Measurements from ENCODE around the gene UST. TPM values are rescaled to one million over a fixed set of nuclear protein-coding genes. Genes with fewer than 3 reads are reported as not detected.
A peak's percentile ranks its signal among the peaks of the same experiment; 100 is the strongest.
"Not testable (repeated sequence)": the region's sequence is repeated elsewhere in the genome, so short reads cannot be mapped to it uniquely, and the experiment has no call there.

Gene UST
- polyA plus RNA-seq, 10 donors: 7.4 to 17.9 (median 9.5) TPM

DNA sequence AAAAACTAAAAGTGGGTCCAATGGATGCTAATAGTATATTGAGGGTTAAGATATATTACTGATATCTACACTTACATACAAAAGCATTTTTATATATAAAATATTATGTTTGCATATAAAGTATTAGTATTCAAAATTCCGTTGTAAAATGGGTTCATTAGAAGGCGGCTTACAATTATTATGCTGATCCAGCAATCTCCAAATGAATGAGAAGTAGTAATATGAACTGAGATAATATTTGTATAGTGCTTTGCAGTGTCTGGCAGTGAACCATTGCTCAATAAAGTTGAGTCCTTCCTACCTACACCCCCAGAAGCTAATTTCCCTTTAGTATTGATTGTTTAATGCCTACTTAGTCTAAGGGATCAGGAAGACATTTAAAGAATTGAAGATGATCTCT lies 146.2 kb downstream of the UST start:
- no peak for DNase-seq

DNA sequence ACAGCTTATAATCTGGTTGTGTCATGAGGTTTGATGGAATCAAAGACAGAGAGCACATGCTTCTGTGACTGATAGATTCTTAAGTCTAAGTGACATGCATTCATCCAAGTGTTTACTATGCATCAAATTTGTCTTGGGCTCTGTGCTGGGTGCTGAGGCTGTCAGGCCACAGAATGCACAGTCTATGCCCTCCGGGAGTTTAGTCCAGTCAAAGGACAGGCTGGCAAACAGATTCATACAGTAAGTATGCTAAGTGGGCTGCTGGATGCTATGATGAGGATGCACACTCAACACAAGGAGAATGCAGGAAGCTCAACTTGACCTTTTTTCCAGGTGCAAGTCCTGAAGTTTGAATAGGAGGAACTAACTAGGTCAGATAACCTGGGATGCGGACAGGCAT lies 146.7 kb downstream of the UST start:
- DNase-seq: no peak

DNA sequence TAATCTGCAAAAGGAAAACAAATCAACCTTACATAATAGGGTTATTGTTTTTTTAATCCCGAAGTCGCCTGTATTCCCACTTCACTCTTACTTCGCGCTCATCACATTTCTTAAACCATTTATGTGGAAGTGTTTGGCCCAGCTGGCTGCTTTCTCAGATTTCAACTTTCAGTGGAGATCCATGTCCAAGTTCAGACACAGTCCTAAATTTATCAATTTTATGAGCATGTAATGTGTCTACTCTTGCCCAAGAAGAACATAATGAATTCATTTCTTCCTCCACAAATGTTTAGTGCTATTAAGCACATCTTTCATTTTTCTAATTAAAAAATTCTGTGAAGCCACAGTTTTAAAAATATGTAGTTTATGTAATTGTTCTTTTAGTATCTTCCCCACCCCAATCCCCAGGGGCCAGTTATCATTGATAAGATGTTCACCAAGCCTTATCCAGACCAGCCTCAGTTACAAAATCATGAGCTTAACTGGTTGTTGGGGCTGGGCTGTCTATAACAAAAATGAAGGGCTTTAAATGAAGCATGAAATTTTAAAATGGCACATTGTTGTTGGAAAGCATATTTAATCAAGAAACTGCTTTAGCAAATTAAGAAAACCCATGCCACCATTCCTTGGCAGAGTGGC lies 151.7 kb downstream of the UST start:
- peak in 2 of 3 donors; percentile 51 to 74 for DNase-seq

DNA sequence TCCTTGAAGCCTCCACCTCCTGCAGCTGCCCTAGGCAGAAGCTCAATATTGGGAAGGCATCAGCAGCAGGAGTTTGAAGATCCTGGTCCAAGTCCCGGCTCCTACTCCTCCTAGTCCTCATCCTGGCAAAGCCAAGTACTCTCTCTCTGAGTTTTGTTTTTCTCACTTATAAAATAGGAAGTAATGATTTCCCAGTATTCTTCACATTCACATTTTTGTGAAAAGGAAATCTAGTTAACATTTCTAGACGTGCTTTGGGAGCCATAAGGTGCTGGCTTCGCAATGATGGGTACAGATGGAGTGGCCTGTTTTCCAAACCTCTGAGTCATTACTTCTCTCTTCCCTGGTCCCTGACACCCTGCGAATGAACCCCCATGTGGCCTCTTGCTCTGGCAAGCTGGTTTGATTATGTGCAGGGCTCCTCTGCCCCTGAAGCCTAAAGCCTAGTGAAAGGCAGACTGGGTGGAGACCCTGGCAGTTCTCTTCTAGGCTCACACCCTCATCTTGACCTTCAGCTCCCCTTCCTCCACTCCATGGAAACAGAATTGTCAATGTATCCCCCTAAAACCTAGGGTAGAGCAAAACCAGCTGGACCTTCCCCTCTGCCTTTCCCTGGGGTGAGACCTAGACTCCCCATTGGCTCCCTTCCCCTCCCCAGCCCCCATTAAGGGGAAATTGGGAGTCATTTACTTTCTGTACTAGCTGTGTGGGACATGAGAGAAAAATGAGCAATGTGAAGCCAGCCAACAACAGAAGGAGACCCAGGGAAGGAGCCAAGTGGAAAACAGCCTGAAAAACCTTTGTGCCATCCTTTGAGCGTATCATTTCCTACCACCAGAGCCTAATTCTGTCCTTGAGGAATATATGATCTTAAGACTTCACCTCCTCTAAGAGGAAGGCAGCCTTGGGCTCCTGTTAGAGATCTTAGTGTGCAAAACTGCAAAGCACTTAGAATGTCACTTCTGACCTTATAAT lies 158.4 kb downstream of the UST start:
- no peak for DNase-seq

DNA sequence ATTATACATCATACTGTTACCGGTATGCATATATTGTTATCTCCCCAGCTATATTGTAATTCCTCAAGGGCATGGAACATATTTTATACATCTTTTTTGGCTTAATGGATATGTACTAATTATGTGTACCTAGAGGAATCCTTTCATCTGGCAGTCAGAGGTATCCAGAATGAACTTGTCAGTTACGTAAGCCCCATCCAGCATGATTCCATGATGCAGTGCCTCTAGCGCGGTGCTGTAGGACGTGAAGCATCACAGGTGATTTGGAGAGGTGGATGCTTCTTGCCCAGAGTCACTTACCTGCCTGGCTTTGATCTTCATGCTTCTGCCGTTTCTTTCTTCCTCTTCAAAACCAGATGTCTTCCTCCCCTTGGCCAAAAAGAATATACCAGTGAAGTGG lies 159.1 kb downstream of the UST start:
- no peak for DNase-seq

DNA sequence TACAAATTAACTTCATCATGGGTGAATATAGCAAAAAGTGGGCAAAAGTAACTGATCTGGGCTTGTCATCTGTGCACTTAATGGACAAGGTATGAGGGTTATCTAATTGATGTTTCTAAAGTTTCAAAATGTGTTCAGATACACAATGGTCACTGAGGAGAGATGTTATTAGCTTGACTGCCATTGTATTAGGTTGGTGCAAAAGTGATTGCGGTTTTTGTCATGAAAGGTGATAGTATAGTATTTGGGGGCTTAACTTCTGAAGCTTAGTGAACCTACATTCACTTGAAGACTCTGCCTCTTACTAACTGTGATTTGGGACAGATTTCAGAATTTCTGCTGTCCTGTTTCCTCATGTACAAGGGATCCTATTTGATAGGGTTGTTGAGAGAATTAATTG lies 159.6 kb downstream of the UST start:
- DNase-seq: no peak

DNA sequence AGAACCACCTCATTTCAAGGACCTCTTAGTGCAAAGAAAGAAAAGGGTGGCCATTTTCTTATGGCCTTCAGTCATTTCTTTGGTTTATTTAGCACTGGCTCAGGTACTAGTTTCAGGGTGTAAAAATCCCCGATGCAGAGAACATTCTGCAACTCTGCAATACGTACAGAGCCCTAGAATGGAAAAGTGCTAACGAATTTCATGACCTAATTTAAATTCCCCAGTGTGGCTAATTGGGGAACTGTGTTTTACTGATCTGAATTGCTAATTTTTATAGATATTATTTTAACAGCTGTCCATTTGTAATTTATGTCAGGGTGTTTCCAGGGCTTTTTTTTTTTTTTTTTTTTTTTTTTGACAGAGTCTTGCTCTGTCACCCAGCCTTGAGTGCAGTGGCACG lies 160.7 kb downstream of the UST start:
- DNase-seq: no peak

DNA sequence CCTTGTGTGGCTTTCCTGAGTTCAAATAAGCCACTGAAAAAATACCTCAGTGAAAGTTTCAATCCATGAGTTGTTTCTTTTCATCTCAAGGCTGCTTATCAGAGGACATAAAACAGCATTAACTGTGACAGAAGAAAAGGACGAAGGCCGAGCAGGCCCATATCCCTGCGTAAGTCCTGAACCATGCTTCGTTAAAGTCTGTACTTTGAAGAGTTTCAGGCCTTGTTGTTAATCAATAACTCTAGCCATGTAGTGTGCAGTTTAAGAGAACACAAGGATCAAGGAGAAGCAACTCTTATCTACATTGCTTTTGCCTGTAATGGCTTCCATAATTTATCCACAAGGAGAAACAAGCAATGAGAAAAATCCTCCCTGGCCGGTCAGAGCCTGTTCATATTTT lies 165.4 kb downstream of the UST start:
- no peak for DNase-seq

DNA sequence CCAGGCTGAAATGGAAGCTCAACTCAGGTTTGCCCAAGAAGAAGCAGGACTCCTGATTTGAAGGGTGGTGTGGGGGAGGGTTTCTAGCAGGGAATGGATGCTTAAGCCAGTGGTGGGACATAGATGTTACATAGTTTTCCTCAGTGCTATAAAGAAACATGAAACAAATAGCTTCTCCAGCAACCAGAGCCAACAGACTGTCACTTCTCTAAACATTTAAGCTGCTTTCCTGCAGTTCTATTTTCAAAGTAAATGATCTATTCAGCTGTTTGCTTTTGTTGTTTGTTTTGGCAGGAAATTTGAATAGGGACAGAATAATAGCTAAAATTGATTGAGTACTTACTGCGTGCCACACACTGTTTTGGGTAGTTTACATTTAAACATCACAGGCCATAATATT lies 169.0 kb downstream of the UST start:
- DNase-seq: peak in 2 of 3 donors; percentile 29 to 77

DNA sequence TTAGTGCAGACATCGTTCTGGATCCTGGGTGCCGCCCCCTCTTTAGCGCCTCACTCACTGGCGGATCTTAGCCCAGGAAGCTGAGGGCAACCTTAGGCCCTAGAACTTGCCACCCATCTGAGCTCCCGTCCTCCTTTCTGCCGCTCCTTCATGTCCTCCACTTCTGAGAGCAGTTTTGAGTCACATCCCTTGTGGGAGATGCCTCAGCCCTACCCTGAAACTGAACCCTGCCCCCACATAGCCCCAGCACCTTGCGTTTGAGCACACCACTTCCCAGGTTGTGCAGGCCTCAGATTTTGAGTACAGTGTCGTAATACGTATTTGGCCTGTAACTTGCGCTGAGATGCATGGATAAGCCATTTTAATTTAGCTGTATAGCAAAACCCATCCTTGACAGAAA lies 169.7 kb downstream of the UST start:
- not testable (repeated sequence) for DNase-seq

DNA sequence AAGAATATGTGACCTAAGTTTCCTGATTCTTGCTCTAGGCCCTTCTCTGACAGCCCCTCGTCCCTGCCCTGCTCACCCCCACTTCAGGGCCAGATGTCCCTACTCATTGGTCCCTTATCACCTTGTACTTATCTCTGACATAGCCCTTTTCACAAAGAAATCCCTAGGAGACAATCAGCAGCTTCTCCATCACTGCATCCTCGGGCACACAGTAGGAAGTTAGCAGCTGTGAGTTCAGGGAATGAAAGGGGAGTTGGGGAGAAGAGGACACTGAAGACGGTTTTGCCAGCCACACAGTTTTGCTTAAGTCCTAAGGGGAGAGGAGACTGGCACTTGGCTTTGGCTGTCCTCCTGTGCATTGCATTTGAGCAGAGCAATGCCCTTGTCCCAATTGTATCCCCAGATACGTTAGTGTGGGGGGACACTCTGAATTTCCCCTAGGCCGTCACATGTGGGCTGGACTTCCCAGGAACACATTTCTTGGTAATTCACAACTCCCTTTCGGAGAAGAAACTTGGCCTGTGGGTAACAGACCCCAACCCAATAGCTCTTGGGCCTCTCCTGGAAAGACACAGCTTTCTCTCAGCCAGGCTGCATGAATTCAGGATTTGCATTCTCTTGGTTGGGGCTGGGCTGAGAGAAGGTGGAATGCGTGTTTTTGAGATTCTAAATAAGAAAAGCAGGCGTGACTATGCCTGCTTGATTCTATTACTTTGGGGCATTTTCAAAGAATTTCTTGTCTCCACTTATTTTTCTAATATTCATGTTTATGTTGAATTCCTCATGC lies 177.6 kb downstream of the UST start:
- no peak for DNase-seq

DNA sequence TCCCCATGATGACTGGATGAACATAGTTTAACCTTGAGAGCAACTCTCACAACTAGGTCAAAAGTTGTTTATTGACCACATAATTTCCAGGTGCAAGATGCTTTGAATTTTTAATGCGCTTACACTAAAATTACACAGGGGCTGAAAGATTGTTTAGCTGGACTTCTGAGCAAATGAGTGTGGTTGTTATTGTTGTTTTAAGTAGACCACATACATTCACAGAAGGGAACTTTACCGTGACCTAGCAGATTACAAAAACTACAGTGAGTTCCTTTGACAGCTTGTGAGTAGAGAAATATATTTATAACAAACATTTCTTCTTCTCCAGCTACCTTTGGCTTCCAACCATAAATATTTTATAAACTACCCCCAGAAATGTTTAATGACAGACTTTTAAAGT lies 178.9 kb downstream of the UST start:
- no peak for DNase-seq

DNA sequence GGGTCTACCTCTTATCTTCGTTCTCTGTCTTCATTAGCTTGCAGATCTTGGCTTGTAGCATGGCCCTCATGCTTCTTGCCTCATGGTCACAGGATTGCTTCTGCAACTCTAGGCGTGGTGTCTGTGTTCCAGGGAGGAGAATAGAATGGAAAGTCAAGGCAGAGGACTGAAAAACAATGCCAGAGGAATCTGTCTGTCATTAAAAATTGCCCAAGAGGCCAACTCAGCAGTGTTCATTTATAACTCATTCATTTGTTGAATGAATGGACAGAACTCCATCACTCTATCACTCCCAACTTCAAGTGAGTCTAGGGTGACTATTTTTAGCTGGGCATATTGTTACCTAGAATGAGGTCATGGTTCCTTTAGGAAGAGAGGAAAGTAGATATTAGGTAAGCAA lies 179.6 kb downstream of the UST start:
- DNase-seq: no peak

DNA sequence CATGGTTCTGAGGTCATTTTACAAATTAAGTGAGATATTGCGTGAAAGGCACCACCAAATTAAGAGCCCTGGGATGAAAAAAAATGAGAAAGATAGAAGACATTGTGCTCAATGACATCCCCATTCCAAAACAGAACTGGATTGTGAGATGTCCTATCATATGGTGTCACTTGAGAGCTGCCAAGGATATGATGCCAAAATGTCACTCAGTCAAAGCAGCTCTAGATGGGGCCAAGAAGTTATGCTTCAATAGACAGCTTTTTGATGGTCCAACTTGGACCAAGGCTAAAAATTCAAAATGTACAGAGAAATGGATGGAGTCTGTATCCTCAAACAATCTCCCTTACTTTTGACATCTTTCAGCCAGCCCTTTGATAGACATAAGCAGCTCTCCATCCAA lies 180.8 kb downstream of the UST start:
- no peak for DNase-seq

DNA sequence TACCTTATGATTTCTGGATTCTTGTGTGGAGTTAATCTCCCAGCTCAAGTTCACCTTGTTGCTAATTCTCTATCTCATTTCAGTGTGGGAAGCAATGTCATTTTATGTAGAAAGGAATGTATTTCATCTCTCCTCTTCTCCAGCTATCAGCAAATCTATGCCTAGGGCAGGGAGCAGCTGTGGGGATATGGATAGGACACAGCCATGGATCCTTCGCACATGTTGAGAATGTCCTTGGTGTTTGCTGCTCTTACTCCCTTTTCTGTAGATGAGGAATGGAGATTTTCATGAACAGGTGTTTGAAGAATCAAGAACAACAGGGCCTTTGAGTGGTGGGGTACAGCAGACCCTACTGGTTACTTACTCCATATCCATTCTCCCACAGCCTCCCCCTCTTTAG lies 182.0 kb downstream of the UST start:
- DNase-seq: no peak

DNA sequence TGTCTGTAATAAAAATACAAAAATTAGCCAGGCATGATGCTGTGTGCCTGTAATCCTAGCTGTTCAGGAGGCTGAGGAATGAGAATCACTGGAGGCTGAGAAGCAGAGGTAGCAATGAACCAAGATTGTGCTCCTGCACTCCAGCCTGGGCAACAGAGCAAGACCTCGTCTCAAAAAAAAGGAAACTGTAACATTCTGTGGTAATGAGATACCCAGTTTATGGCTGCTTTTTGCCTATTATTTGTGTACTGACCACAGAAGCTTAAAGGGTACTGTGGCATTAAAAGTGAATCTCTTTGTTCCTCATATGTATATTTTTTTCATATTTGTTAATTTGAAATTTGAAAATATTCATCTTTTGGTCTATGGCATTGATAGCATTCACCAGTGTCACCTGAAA lies 185.4 kb downstream of the UST start:
- no peak for DNase-seq

DNA sequence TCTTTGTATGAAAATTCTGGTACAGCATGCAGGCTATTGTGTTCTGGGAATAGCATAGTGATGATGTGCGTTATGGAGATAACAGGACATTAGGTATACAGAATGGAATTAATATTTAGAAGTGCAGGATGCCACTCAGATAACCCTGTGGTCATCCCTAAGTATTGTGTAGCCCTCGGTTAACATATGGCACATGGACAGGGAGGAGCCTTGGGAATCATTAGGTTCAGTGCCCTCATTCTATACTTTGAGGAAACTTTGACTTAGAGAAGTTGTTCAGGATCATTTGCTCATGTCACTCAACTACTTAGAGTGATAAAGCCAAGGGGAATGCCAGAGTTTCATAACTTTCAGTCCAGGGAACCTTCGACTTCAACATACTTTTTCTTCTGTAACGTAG lies 185.9 kb downstream of the UST start:
- no peak for DNase-seq

DNA sequence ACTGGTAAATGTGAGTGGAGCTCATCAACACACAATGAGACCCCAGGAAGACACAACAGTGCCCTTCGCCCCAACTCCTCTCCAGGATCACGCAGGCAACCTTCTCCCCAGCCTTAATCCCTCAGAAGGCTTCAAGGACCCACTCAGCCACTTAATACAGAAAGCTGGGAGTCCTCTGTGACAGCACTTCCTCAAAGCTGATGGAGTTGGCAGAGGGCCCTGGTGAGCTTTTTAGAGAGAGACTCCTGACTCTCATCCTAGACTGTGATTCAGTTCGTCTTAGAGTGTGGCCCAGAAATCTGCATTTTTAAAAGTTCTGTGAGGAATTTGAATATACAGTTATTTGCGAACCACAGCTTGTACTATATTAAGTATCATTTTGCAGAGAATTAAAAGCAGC lies 187.7 kb downstream of the UST start:
- peak in 2 of 3 donors; percentile 59 to 81 for DNase-seq

DNA sequence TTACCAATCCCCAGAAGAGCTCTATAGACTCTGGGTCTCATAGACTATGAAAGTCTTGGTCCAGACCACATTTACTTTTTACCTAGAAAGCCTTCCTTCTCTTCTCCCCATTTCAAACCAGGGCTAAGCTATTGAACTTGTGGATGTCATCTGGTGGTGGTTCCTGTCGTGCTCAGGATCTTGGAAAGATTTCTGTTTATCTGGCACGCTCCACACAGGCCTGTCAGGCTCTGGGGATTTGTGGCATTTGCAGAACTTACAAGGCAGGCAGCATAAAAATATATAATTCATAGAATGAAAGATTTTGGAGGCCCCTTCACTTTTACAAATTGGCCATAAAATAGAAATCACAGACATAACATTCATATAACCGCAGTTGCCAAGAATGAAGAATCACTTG lies 188.1 kb downstream of the UST start:
- peak; percentile 36 to 70 (median 62) for DNase-seq

DNA sequence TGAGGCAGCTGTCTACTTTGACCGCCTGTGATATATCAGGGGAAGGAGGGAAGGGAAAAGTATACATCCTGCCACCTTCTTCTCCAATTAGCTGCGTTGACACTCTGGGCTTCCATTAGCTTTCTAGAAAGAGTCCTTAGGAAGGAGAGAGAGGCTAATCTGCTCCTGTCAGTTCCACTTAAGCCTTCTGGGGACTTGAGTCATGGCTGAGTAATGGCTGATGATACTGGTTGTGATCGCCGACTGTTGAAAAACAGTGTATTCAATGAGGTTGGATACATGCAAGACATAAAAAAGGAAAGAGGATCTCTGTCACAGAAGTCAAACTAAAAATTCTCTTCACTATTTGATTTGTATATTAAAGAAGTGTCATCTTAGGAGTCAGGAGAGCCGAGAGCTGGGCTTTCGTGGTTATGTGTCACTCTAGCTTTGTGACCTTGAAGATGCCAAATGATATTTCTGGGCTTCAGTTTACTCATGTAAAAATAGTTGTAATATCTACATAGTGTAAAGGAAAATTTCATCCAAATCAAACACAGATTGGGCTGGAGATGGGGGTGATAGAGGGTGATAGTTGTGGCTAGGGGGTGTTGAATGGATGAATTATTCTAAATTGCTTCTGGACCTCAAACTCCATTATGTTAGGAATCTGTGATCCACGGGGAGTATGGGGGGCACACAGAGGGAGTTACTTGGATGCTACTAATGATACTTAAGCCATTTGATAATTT lies 189.0 kb downstream of the UST start:
- DNase-seq: no peak

DNA sequence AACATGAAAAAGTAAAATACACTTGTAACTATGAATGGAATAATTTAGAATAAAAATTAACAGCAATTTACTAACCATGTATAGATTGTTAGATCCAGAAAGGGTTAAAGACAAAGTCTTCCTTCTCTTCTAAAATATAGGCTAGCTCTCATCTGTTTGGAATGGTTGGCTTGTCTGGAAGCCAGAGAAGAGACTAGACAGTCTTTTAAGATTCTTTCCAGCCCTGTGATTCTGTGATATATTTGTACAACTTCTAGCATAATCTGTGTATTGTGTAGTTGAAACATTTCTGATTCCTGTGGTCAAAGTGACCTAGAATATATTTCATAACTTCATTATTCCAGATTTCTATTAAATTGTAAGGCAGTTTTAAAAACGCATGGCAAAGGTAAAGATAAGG lies 196.6 kb downstream of the UST start:
- DNase-seq: peak; percentile 68 to 85 (median 74)

DNA sequence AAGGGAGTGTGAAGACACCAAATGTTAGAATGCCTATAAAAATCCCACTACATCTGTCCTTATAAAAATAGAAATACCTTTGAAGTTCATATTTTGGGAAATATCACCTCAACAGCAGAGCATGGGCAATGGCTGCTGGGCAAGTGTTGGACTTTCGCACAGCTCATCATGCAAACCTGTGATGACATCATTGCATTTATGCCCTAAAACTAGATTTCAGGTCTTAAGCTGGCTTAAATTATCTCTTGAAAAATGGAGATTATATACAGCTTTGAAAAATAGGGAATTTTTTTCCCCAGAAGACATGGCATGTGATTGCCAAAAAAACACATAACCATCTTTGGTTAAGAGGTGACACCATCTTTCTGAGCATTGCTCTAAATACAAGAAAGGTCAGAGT lies 197.8 kb downstream of the UST start:
- DNase-seq: no peak
